IMR-90 (cell line): Measurements from ENCODE around the gene C6orf52. TPM values are rescaled to one million over a fixed set of nuclear protein-coding genes. Genes with fewer than 3 reads are reported as not detected.

ENCODE experiments used
- ATAC-seq: fragments of 200-7000 bp; cut with Tn5 transposase; 2 replicates; pipeline ENCODE4 v1.9.1; 2020; ENCODE audit warnings: low read depth, mild to moderate bottlenecking, moderate library complexity
- BruUV-seq: library from RNA; stranded (reverse); fragments of 400-500 nt; replicated peaks from 2 replicates; lab custom pipeline; 2021; lab: Mats Ljungman, UMichigan
- CTCF ChIA-PET: fragments of 300-600 bp; formaldehyde crosslinking; extraction: SDS; loops from one replicate; lab custom pipeline; 2021; ENCODE audit warnings: antibody characterized with exemption; lab: Yijun Ruan, JAX
- POLR2A ChIA-PET: fragments of 300-600 bp; sonication (Branson Sonifier 250); formaldehyde crosslinking; loops from one replicate; lab custom pipeline; 2022; ENCODE audit warnings: antibody characterized with exemption; ENCODE audit not compliant: unreplicated experiment; lab: Charles Lee
- DNase-seq: peaks from one replicate; pipeline ENCODE4 v3.0.0; 2013
- H2AFZ ChIP-seq: replicated peaks from 2 replicates; pipeline ENCODE3; 2013; ENCODE audit warnings: low read length, mild to moderate bottlenecking; ENCODE audit not compliant: poor library complexity
- H2AK5ac ChIP-seq: 2 replicates; pipeline ENCODE4 v1.6.1; 2013; ENCODE audit warnings: low read depth, low read length, inconsistent platforms
- H2AK9ac ChIP-seq: replicated peaks from 2 replicates; pipeline ENCODE3; 2013; ENCODE audit warnings: mild to moderate bottlenecking, low read depth, low read length, moderate library complexity; ENCODE audit not compliant: poor library complexity
- H2BK120ac ChIP-seq: 2 replicates; pipeline ENCODE4 v1.6.1; 2013; ENCODE audit warnings: low read depth, low read length, inconsistent platforms
- H2BK15ac ChIP-seq: 3 replicates; pipeline ENCODE4 v1.6.1; 2013; ENCODE audit warnings: low read depth, low read length, inconsistent platforms
- H2BK20ac ChIP-seq: 2 replicates; pipeline ENCODE4 v1.6.1; 2013; ENCODE audit warnings: low read depth, mild to moderate bottlenecking, inconsistent platforms, low read length, moderate library complexity
- H2BK5ac ChIP-seq: 2 replicates; pipeline ENCODE4 v1.6.1; 2013; ENCODE audit warnings: mild to moderate bottlenecking, low read depth, low read length, inconsistent platforms; ENCODE audit not compliant: poor library complexity, severe bottlenecking
- H3K14ac ChIP-seq: replicated peaks from 2 replicates; pipeline ENCODE4 v1.6.1; 2013; ENCODE audit warnings: low read depth, low read length, inconsistent platforms
- H3K18ac ChIP-seq: 2 replicates; pipeline ENCODE4 v1.6.1; 2013; ENCODE audit warnings: low read depth, low read length, control low read depth
- H3K23ac ChIP-seq: 2 replicates; pipeline ENCODE4 v1.6.1; 2013; ENCODE audit warnings: low read depth, low read length, inconsistent platforms
- H3K27ac ChIP-seq: 2 replicates; pipeline ENCODE4 v1.5.1; 2013; ENCODE audit warnings: mild to moderate bottlenecking, control low read depth, low read length; ENCODE audit not compliant: insufficient read depth
- H3K27me3 ChIP-seq: 2 replicates; pipeline ENCODE4 v1.6.1; 2013; ENCODE audit warnings: low read length; ENCODE audit not compliant: control insufficient read depth, insufficient read depth
- H3K36me3 ChIP-seq: 2 replicates; pipeline ENCODE4 v1.6.1; 2013; ENCODE audit warnings: low read length, mixed read lengths; ENCODE audit not compliant: control insufficient read depth, insufficient read depth
- H3K4ac ChIP-seq: 2 replicates; pipeline ENCODE4 v1.6.1; 2013; ENCODE audit warnings: low read depth, low read length, inconsistent platforms
- H3K4me1 ChIP-seq: 2 replicates; pipeline ENCODE4 v1.6.1; 2013; ENCODE audit warnings: low read length, mixed read lengths; ENCODE audit not compliant: control insufficient read depth, insufficient read depth
- H3K4me2 ChIP-seq: 2 replicates; pipeline ENCODE4 v1.6.1; 2013; ENCODE audit warnings: low read depth, mild to moderate bottlenecking, control low read depth, low read length, moderate library complexity
- H3K4me3 ChIP-seq: 2 replicates; pipeline ENCODE4 v1.5.1; 2013; ENCODE audit warnings: low read depth, mild to moderate bottlenecking, control low read depth, low read length, moderate library complexity; ENCODE audit not compliant: insufficient read depth
- H3K56ac ChIP-seq: 2 replicates; pipeline ENCODE4 v1.6.1; 2013; ENCODE audit warnings: low read length, inconsistent platforms; ENCODE audit not compliant: insufficient read depth; ENCODE audit errors: extremely low read depth
- H3K79me1 ChIP-seq, 2 experiments: 2 replicates each; pipeline ENCODE4 v1.6.1; 2013; ENCODE audit warnings: low read length in 2 of 2, inconsistent platforms in 1 of 2, low read depth in 1 of 2
- H3K9ac ChIP-seq: 2 replicates; pipeline ENCODE4 v1.6.1; 2013; ENCODE audit warnings: low read depth, low read length, control low read depth
- H3K9me1 ChIP-seq: 2 replicates; pipeline ENCODE4 v1.6.1; 2013; ENCODE audit warnings: low read length, inconsistent platforms; ENCODE audit not compliant: insufficient read depth
- H3K9me3 ChIP-seq: 2 replicates; pipeline ENCODE4 v1.6.1; 2013; ENCODE audit warnings: low read length; ENCODE audit not compliant: control insufficient read depth, insufficient read depth
- H4K20me1 ChIP-seq: 2 replicates; pipeline ENCODE4 v1.6.1; 2013; ENCODE audit warnings: low read length, inconsistent platforms; ENCODE audit not compliant: insufficient read depth
- H4K5ac ChIP-seq: 2 replicates; pipeline ENCODE4 v1.6.1; 2013; ENCODE audit warnings: mild to moderate bottlenecking, low read depth, low read length, control low read depth
- H4K8ac ChIP-seq, 2 experiments: 2 replicates each; pipeline ENCODE4 v1.6.1; 2013; ENCODE audit warnings: low read depth in 2 of 2, low read length in 2 of 2, control low read depth in 1 of 2, inconsistent platforms in 1 of 2
- H4K91ac ChIP-seq: 2 replicates; pipeline ENCODE4 v1.6.1; 2013; ENCODE audit warnings: low read depth, low read length, inconsistent platforms; ENCODE audit not compliant: insufficient read depth
- FOS ChIP-seq: fragments of 150-350 bp; IDR thresholded peaks from 2 replicates; pipeline ENCODE4 v1.6.1; 2016; ENCODE audit warnings: low read depth, low read length
- RAD21 ChIP-seq: IDR thresholded peaks from 2 replicates; pipeline ENCODE4 v1.6.1; 2012; ENCODE audit warnings: low read length, improper control_type of control experiment
- RCOR1 ChIP-seq: IDR thresholded peaks from 2 replicates; pipeline ENCODE4 v1.6.1; 2012; ENCODE audit warnings: mild to moderate bottlenecking, low read length, improper control_type of control experiment; ENCODE audit not compliant: insufficient replicate concordance
- dilution Hi-C: fragments of 300-500 bp; cut with HindIII; formaldehyde crosslinking; loops from one replicate; pipeline ENCODE4 v1.14.3; 2018; ENCODE audit warnings: low sequenced_read_pairs; ENCODE audit not compliant: unreplicated experiment
- in situ Hi-C: fragments of 300-500 bp; cut with MboI; formaldehyde crosslinking; loops from 3 replicates; pipeline ENCODE4 v1.14.3; 2019; ENCODE audit warnings: low sequenced_read_pairs, inconsistent platforms, mixed read lengths
- intact Hi-C: fragments of 100-400 bp; cut with micrococcal nuclease; formaldehyde crosslinking; loops from 2 replicates; pipeline ENCODE4 v1.10.0; 2022
- polyA plus RNA-seq, 3 experiments: library from polyadenylated mRNA; depleted of rRNA; stranded (reverse); fragments of >200 nt; gene quantifications; 2 replicates each; pipeline ENCODE4 v1.2.3, GENCODE V29; 2012; ENCODE audit warnings: low replicate concordance in 1 of 3
- total RNA-seq: library from RNA; depleted of rRNA; stranded (reverse); fragments of >200 nt; gene quantifications from 2 replicates; pipeline ENCODE4 v1.2.3, GENCODE V29; 2012

The C6orf52 gene
- total and polyA plus RNA-seq, 2 of the 4 experiments (the other 2 are of a cell fraction): 0.31 TPM; not detected in 1

DNA sequence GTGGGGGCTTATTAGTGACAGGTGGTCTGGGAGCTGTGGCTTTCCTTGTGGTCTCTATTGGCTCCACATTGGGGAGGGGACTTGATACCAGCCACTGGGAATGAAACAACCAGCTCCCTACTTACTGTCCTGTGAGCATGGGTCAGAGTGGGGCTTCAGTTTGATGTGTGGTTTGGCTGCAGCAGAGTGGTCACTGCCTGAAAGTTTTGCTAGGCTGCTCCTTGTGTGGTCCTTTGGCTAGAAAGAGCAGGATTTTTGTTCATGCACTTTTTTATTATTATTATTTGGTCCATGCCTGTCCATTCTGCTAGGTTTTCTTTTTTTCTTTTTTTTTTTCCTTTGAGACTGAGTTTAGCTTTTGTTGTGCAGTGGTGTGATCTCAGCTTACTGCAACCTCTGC, 45.6 kb upstream of the C6orf52 start:
- Histone ChIP-seq H3K23ac (no peak overlapping the region; the same call in 1 of the 2 replicates), H2AK5ac (no peak overlapping the region), H3K27ac (no peak overlapping the region), H3K14ac (no peak overlapping the region), H3K4me1 (0 out of 2 replicates have a peak, but pooled peaks cover 1% of the 10 kb centered on the region), H3K4ac (no peak overlapping the region), H4K5ac (no peak overlapping the region), H2AK9ac (no peak overlapping the region), H3K36me3 (peaks cover 8% of the 10 kb centered on the region; the same call in 1 of the 2 replicates), H3K9me3 (no peaks in the 10 kb centered on the region), H3K18ac (no peak overlapping the region), H2BK15ac (no peak overlapping the region), H4K20me1 (no peaks in the 10 kb centered on the region), H2BK20ac (no peak overlapping the region), H3K56ac (no peak overlapping the region), H4K91ac (no peak overlapping the region), H3K4me2 (no peak overlapping the region), H2BK120ac (no peak overlapping the region), H3K9me1 (no peaks in the 10 kb centered on the region; the same call in 1 of the 2 replicates), H3K9ac (no peak overlapping the region), H3K4me3 (no peak overlapping the region), H2AFZ (no peak overlapping the region), H3K27me3 (no peaks in the 10 kb centered on the region), H4K8ac (no peak overlapping the region), H2BK5ac (no peak overlapping the region), H3K79me1 (peaks cover 7 to 11% of the 10 kb centered on the region in 2 experiments)
- intact Hi-C loops (no loop called here), in situ Hi-C loops (loop anchor here (25.0 kb wide), 1 partner anchor 1253 kb away; no protein-coding TSS in a partner anchor), dilution Hi-C loops (no loop called here)
- ChIA-PET CTCF (interaction anchor here (0.6 kb wide), 1 partner anchor 365 kb away, joined by 4 read pairs; no protein-coding TSS in a partner anchor), POLR2A (no interaction called here)
- TF ChIP-seq RAD21 (no peak), FOS (no peak), RCOR1 (no peak)
- no TSS peak for BruUV-seq
- DNase-seq (no peak), ATAC-seq (no peak)
